Activated naive CD4-positive, alpha-beta T cell treated with anti-CD3 and anti-CD28 coated beads, Interleukin-2, amount 50 U/mL, for 72 hours (primary cell): Measurements from ENCODE around the gene PDE11A. TPM values are rescaled to one million over a fixed set of nuclear protein-coding genes. Genes with fewer than 3 reads are reported as not detected.

ENCODE experiments used
- ATAC-seq, 2 donors: fragments of 150-1000 bp; cut with Tn5 transposase; 2 replicates each; pipeline ENCODE4 v1.10.0; 2021; ENCODE audit warnings: mild to moderate bottlenecking in 2 of 2, moderate library complexity in 2 of 2
- DNase-seq, 2 donors: peaks; one replicate each; pipeline ENCODE4 v3.0.0; 2021 to 2022; ENCODE audit warnings: low spot score in 2 of 2
- H3K27ac Mint-ChIP-seq, 2 donors: one replicate each; pipeline ENCODE4 v1.8.0; 2022; ENCODE audit warnings: mild to moderate bottlenecking in 2 of 2, mixed read lengths in 2 of 2
- H3K36me3 Mint-ChIP-seq, 2 donors: one replicate each; pipeline ENCODE4 v1.8.0; 2022; ENCODE audit warnings: mixed read lengths in 2 of 2
- H3K9me3 Mint-ChIP-seq, 2 donors: one replicate each; pipeline ENCODE4 v1.8.0; 2022; ENCODE audit warnings: mixed read lengths in 2 of 2
- total RNA-seq, 2 donors: library from RNA; stranded (reverse); gene quantifications; one replicate each; pipeline ENCODE4 v1.2.3, GENCODE V29; 2022

PDE11A gene
- total RNA-seq, 2 donors from 2014 or later, result not detected

DNA sequence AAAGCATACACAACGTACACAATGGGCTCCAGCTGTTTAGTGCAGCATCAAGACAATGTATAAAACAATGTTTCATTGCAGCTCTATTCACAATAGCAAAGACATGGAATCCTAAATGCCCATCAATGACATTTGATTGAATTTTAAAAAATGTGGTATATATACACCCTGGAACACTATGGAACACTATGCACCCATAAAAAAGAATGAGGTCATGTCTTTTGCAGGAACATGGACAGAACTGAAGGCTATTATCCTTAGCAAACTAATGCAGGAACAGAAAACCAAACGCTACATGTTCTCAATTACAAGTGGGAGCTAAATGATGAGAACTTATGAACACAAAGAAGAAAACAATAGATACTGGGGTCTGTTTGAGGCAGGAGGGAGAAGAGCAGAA, 364.5 kb downstream of the PDE11A start:
- DNase-seq (no peak), ATAC-seq (no peak)
- no peaks in the 10 kb centered on the region for H3K9me3 Mint-ChIP-seq
- H3K36me3 Mint-ChIP-seq, result no peaks in the 10 kb centered on the region
- no peak overlapping the region for H3K27ac Mint-ChIP-seq

- Mint-ChIP-seq H3K27ac (no peak overlapping the region), H3K9me3 (no peaks in the 10 kb centered on the region), H3K36me3 (no peaks in the 10 kb centered on the region)
- no peak for ATAC-seq
- no peak for DNase-seq
Measured at GRCh38 chr2:177705511-177706173, 366.9 kb downstream of the PDE11A start.

- Mint-ChIP-seq H3K27ac (no peak overlapping the region), H3K36me3 (no peaks in the 10 kb centered on the region), H3K9me3 (no peaks in the 10 kb centered on the region)
- no peak for DNase-seq
- ATAC-seq, result no peak
Measured at GRCh38 chr2:177703159-177703558, 369.4 kb downstream of the PDE11A start.

- H3K9me3 Mint-ChIP-seq, result no peaks in the 10 kb centered on the region
- no peak overlapping the region for H3K27ac Mint-ChIP-seq
- H3K36me3 Mint-ChIP-seq, result no peaks in the 10 kb centered on the region
- ATAC-seq (no peak), DNase-seq (no peak)
Measured at GRCh38 chr2:177698281-177698680, 374.3 kb downstream of the PDE11A start.

- H3K9me3 Mint-ChIP-seq, result no peaks in the 10 kb centered on the region
- no peak overlapping the region for H3K27ac Mint-ChIP-seq
Measured at GRCh38 chr2:177694348-177694747, 378.2 kb downstream of the PDE11A start.

GRCh38 chr2:177693658-177694339, 378.8 kb downstream of the PDE11A start:
- H3K27ac Mint-ChIP-seq, result no peak overlapping the region
- no peak for ATAC-seq
- no peaks in the 10 kb centered on the region for H3K9me3 Mint-ChIP-seq
- DNase-seq, result no peak
- no peaks in the 10 kb centered on the region for H3K36me3 Mint-ChIP-seq

More at GRCh38 chr2:177694348-177694747, 378.2 kb downstream of the PDE11A start:
- H3K36me3 Mint-ChIP-seq, result no peaks in the 10 kb centered on the region
- ATAC-seq, result no peak
- no peak for DNase-seq

DNA sequence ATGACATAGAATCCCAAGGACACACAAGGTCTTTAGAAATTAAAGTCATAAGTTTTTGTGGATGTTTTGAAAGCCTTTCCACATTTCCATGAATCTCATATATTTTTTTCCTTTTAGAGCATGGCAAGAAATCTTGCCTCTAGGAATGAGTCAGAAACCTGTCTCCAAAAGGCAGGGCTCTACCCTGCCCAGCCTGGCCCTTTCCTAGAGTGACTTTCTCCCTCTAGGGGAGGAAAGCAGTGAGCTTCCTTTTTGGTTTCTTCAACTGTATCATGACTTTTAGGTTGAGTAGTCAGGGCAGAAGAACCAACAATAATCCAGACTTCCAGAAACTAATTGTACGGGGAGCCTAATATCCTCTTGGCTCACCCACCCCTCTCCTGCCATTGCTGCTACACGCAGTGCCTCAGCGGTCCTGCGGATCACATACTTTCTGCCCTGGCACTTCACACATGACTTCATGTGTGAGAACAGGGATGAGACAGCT, 379.8 kb downstream of the PDE11A start:
- Mint-ChIP-seq H3K27ac (no peak overlapping the region), H3K9me3 (no peaks in the 10 kb centered on the region), H3K36me3 (no peaks in the 10 kb centered on the region)
- DNase-seq, result no peak
- ATAC-seq, result no peak

DNA sequence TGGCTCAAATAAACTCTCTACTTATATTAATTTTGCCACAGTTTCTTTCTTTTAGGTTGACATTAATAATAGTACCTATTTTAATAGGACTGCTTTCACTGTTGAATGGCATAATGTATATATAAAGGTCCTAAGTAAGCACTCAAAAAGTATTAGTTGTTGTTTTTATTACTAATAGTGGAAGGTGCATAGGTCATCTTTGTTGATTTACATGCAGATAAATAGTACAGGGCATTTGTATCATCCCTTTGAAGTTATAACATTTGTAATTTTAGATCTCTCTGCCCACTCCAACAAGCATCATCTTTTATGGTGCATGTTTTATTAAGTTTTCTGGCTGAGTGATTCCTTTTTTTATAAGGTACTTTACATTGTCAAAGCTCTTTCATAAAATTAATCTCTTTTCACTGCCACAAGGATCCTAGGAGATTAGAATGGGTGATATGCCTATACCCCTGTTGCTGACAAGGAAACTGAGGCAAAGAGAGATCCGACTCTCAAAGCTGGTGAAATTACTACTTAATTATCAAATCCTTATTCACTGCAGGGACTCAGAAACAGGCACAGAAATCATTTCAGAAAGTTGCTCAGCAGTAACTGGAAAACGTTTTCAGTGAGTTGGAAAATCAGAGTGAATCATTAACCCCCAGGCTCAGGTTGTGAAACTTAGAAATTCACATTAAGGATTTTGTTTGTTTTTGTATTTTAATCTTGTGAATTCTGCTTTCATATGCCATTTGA, 380.4 kb downstream of the PDE11A start:
- no peak overlapping the region for H3K27ac Mint-ChIP-seq
- ATAC-seq, result no peak
- H3K36me3 Mint-ChIP-seq, result no peaks in the 10 kb centered on the region
- no peak for DNase-seq
- no peaks in the 10 kb centered on the region for H3K9me3 Mint-ChIP-seq

DNA sequence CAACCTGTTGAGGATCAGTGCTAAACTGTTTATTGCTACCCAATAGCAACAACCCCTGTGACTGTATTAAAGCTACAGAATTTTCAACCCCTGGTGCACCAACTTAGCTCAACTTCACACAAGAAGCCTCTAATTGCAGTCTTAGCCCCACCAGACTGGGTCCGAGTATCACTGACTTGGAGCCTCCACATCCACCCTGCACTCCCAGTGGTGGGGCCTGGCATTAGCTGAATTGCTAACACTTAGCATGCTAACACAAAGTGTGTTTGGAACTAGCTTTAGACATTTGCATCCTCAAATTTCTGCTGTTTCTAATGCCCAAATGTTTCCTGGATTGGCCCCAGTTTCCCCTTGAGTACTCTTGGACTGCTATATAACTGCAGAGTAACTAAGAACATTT, 381.4 kb downstream of the PDE11A start:
- H3K27ac Mint-ChIP-seq, result no peak overlapping the region
- ATAC-seq (no peak), DNase-seq (no peak)
- H3K9me3 Mint-ChIP-seq, result no peaks in the 10 kb centered on the region
- no peaks in the 10 kb centered on the region for H3K36me3 Mint-ChIP-seq

GRCh38 chr2:177689623-177690022, 383.0 kb downstream of the PDE11A start:
- ATAC-seq, result no peak
- H3K36me3 Mint-ChIP-seq, result no peaks in the 10 kb centered on the region
- no peak overlapping the region for H3K27ac Mint-ChIP-seq
- H3K9me3 Mint-ChIP-seq, result no peaks in the 10 kb centered on the region
- DNase-seq, result no peak

GRCh38 chr2:177688844-177689243, 383.7 kb downstream of the PDE11A start:
- Mint-ChIP-seq H3K36me3 (no peaks in the 10 kb centered on the region), H3K27ac (no peak overlapping the region), H3K9me3 (no peaks in the 10 kb centered on the region)
- no peak for ATAC-seq
- no peak for DNase-seq

- ATAC-seq, result no peak
Measured at GRCh38 chr2:177683661-177684069, 388.9 kb downstream of the PDE11A start.

GRCh38 chr2:177682836-177683660, 389.5 kb downstream of the PDE11A start:
- DNase-seq, result no peak
- no peaks in the 10 kb centered on the region for H3K9me3 Mint-ChIP-seq
- no peak overlapping the region for H3K27ac Mint-ChIP-seq
- no peak for ATAC-seq
- no peaks in the 10 kb centered on the region for H3K36me3 Mint-ChIP-seq

More at GRCh38 chr2:177683661-177684069, 388.9 kb downstream of the PDE11A start:
- H3K36me3 Mint-ChIP-seq, result no peaks in the 10 kb centered on the region
- no peaks in the 10 kb centered on the region for H3K9me3 Mint-ChIP-seq
- H3K27ac Mint-ChIP-seq, result no peak overlapping the region
- DNase-seq, result no peak

DNA sequence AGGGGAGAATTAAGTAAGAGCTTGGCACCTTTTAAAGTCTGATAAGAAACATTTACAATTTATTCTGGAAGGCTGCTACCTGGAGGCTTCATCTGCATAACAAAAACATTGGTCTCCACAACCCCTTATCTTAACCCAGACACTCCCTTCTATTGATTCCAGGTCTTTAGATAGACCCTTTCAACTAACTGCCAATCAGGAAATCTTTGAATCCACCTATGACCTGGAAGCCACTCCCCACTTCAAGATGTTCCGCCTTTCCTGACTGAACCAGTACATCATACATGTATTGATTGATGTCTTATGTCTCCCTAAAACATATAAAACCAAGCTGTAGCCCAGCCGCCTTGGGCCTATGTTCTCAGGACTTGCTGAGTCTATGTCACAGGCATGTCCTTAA, 390.6 kb downstream of the PDE11A start:
- ATAC-seq (no peak), DNase-seq (no peak)
- Mint-ChIP-seq H3K27ac (no peak overlapping the region), H3K9me3 (no peaks in the 10 kb centered on the region), H3K36me3 (no peaks in the 10 kb centered on the region)

DNA sequence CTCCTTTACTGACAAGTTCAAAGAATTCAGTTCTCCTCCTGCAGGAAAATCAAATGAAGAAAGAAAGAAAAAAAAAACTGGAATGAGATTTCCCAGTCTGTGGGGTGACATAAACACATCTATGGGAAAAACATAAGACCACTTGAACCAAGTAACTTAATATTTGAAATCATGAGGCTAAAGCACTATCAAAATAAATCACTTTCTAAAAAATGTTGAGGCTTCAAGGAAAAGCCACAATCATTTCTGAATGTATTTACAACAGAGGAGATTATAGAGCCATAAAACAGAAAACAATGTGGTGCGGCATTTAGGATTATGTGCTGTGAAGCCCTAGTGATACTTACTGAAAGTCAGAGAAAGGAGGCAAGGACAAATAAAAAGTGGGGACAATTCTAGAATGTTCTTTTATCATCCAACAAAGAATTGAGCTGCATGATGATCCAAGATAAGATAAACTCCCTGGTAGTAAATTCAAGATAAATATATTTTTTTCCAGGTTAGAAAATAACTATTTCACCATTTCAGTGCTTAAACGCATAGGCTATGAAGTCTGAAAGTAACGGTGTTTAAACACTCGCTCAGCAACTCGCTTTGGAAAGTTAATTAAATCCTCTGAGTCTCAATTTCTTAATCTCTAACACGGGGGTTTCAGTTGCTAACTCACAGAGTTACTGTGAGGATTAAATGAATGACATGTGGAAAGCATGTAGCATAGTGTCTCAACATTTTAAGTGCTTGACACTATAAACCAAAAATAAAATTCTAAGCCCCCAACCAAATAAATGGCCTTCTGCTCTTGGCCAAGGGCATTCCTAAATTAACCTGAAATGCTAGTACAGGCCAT, 391.5 kb downstream of the PDE11A start:
- no peak overlapping the region for H3K27ac Mint-ChIP-seq
- DNase-seq, result no peak

More for the DNA sequence above, 391.5 kb downstream of the PDE11A start:
- no peaks in the 10 kb centered on the region for H3K36me3 Mint-ChIP-seq
- H3K9me3 Mint-ChIP-seq, result no peaks in the 10 kb centered on the region
- ATAC-seq, result no peak
